Epithelial cell of umbilical artery (primary cell): ENCODE data around the gene HNRNPUL1. TPM values are rescaled to one million over a fixed set of nuclear protein-coding genes. Genes with fewer than 3 reads are reported as not detected.

Experiments
- total RNA-seq: library from RNA; depleted of rRNA; stranded (reverse); fragments of >200 nt; gene quantifications from 2 replicates; pipeline ENCODE4 v1.2.3, GENCODE V29; 2014

Gene HNRNPUL1
- total RNA-seq = 45.9 and 54.9 TPM in 2 replicates

DNA sequence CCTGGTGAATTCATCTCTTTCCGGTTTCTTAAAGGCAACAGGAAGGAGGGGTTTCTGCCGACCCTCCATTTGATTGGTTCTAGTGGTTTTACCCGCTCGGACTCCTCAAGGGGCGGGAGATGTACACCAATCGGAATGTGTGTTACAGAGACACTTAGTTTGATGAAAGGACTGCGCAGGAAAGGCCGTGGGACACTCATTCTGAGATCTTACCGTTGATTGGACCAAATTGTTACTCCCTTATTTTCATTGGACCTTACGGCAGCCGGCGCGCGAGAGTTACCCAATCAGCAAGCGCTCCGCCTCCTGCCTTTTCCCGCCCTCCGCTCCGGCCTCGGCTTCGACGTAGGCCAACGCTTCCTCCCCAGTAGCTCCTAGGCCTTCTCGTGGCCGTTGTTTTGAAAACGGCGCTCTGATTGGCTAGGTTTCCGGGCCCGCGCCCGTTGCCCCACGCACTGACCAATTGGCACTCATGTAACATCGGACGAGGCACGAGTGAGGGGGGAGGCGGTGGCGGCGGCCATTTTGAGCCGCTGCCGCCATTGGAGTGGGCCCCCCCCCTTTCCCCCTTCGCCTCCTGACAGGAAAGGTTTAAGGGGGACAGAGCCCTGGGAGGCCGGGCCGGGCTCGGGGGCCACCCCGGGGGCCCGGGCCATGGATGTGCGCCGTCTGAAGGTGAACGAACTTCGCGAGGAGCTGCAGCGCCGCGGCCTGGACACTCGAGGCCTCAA is at the start of gene HNRNPUL1:
HNRNPUL1 (plus strand) TSS at position 523 of the 731 bp plus-strand sequence; CDS start at position 655, 132 bp downstream.

GRCh38 chr19:41218615-41219507 is 45.3 kb upstream of the HNRNPUL1 start, which contains the start of gene AXL:
AXL (plus strand) TSS chr19:41219223; CDS start chr19:41219393, 170 bp downstream.

DNA sequence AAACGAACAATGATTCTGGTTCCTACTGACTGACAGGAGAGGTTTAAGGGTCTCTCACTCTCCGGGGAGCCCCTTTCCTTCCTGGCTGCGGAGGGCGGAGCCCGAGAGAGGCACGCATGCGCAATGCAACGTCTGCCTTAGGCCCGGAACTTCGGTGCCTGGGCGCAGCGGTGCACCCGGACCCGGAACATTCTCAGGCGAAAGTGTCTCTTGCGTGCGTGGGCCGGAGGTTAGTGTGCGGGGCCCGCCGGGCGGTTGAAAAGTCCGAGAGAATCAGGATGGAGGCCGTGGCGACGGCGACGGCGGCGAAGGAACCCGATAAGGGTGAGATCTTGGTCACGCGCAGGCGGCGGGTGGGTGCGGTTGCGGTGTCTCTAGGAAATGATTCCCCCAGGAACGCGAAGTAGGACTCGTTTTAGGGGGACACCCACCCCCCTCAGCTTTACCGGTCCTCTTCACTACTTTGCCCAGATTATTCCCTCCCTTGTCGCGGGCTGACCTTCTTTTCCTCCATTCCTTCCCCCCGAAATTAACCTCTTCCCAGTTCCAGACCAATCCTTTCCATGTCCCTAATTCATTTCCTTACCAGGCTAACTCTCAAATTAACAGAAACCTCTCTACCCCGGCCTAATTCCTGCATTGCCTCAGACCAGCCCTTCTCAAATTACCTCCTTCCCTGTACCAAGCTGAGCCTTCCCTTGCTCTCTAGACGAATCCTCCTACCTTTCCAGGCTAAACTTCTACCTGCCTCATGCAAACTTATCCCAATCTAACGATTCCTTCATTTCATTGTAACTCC is 46.1 kb downstream of the HNRNPUL1 start, which contains the start of gene CCDC97:
CCDC97 (plus strand) TSS at position 140 of the 799 bp plus-strand sequence; CDS start at position 279, 139 bp downstream.

GRCh38 chr19:41353466-41354342 is 89.5 kb downstream of the HNRNPUL1 start, which contains the start of gene TGFB1:
TGFB1 (minus strand) TSS chr19:41353922; CDS start chr19:41353044, 878 bp downstream.

Other genes with a start within 250 kb of the HNRNPUL1 start
- gene CYP2A13, start 175.9 kb upstream of the HNRNPUL1 start, total RNA-seq = not detected in 2 replicates
- not detected in 2 replicates for gene CYP2F1, start 149.9 kb upstream of the HNRNPUL1 start, total RNA-seq
- not detected in 2 replicates for gene CYP2S1, start 71.2 kb upstream of the HNRNPUL1 start, total RNA-seq
- 76.3 and 92.6 TPM in 2 replicates for gene AXL, start 45.1 kb upstream of the HNRNPUL1 start, total RNA-seq
- 5.5 TPM in 2 replicates for gene CCDC97, start 45.8 kb downstream of the HNRNPUL1 start, total RNA-seq
- gene TGFB1, start 89.5 kb downstream of the HNRNPUL1 start, total RNA-seq = 16.4 and 41.6 TPM in 2 replicates
- 8.8 and 10.1 TPM in 2 replicates for gene B9D2, start 99.8 kb downstream of the HNRNPUL1 start, total RNA-seq
- gene TMEM91, start 112.2 kb downstream of the HNRNPUL1 start, total RNA-seq = 5.3 and 8.4 TPM in 2 replicates
- 20.7 and 25.7 TPM in 2 replicates for gene EXOSC5, start 133.0 kb downstream of the HNRNPUL1 start, total RNA-seq
- 37.8 and 56.5 TPM in 2 replicates for gene BCKDHA, start 133.4 kb downstream of the HNRNPUL1 start, total RNA-seq
- 2.6 and 4.4 TPM in 2 replicates for gene B3GNT8, start 163.0 kb downstream of the HNRNPUL1 start, total RNA-seq
- 45.9 and 59.8 TPM in 2 replicates for gene DMAC2, start 175.5 kb downstream of the HNRNPUL1 start, total RNA-seq
- not detected in 2 replicates for gene ERICH4, start 178.8 kb downstream of the HNRNPUL1 start, total RNA-seq